IMR-90 (cell line): ENCODE measurements around the gene RAPGEF1. TPM values are rescaled to one million over a fixed set of nuclear protein-coding genes. Genes with fewer than 3 reads are reported as not detected.

Experiments
- ATAC-seq: fragments of 200-7000 bp; cut with Tn5 transposase; 2 replicates; pipeline ENCODE4 v1.9.1; 2020; ENCODE audit warnings: low read depth, mild to moderate bottlenecking, moderate library complexity
- BruUV-seq: library from RNA; stranded (reverse); fragments of 400-500 nt; replicated peaks from 2 replicates; lab custom pipeline; 2021; lab: Mats Ljungman, UMichigan
- CTCF ChIA-PET: fragments of 300-600 bp; formaldehyde crosslinking; extraction: SDS; loops from one replicate; lab custom pipeline; 2021; ENCODE audit warnings: antibody characterized with exemption; lab: Yijun Ruan, JAX
- POLR2A ChIA-PET: fragments of 300-600 bp; sonication (Branson Sonifier 250); formaldehyde crosslinking; loops from one replicate; lab custom pipeline; 2022; ENCODE audit warnings: antibody characterized with exemption; ENCODE audit not compliant: unreplicated experiment; lab: Charles Lee
- DNase-seq: peaks from one replicate; pipeline ENCODE4 v3.0.0; 2013
- H2AFZ ChIP-seq: replicated peaks from 2 replicates; pipeline ENCODE3; 2013; ENCODE audit warnings: low read length, mild to moderate bottlenecking; ENCODE audit not compliant: poor library complexity
- H2AK5ac ChIP-seq: 2 replicates; pipeline ENCODE4 v1.6.1; 2013; ENCODE audit warnings: low read depth, low read length, inconsistent platforms
- H2AK9ac ChIP-seq: replicated peaks from 2 replicates; pipeline ENCODE3; 2013; ENCODE audit warnings: mild to moderate bottlenecking, low read depth, low read length, moderate library complexity; ENCODE audit not compliant: poor library complexity
- H2BK120ac ChIP-seq: 2 replicates; pipeline ENCODE4 v1.6.1; 2013; ENCODE audit warnings: low read depth, low read length, inconsistent platforms
- H2BK15ac ChIP-seq: 3 replicates; pipeline ENCODE4 v1.6.1; 2013; ENCODE audit warnings: low read depth, low read length, inconsistent platforms
- H2BK20ac ChIP-seq: 2 replicates; pipeline ENCODE4 v1.6.1; 2013; ENCODE audit warnings: low read depth, mild to moderate bottlenecking, inconsistent platforms, low read length, moderate library complexity
- H2BK5ac ChIP-seq: 2 replicates; pipeline ENCODE4 v1.6.1; 2013; ENCODE audit warnings: mild to moderate bottlenecking, low read depth, low read length, inconsistent platforms; ENCODE audit not compliant: poor library complexity, severe bottlenecking
- H3K14ac ChIP-seq: replicated peaks from 2 replicates; pipeline ENCODE4 v1.6.1; 2013; ENCODE audit warnings: low read depth, low read length, inconsistent platforms
- H3K18ac ChIP-seq: 2 replicates; pipeline ENCODE4 v1.6.1; 2013; ENCODE audit warnings: low read depth, low read length, control low read depth
- H3K23ac ChIP-seq: 2 replicates; pipeline ENCODE4 v1.6.1; 2013; ENCODE audit warnings: low read depth, low read length, inconsistent platforms
- H3K27ac ChIP-seq: 2 replicates; pipeline ENCODE4 v1.5.1; 2013; ENCODE audit warnings: mild to moderate bottlenecking, control low read depth, low read length; ENCODE audit not compliant: insufficient read depth
- H3K27me3 ChIP-seq: 2 replicates; pipeline ENCODE4 v1.6.1; 2013; ENCODE audit warnings: low read length; ENCODE audit not compliant: control insufficient read depth, insufficient read depth
- H3K36me3 ChIP-seq: 2 replicates; pipeline ENCODE4 v1.6.1; 2013; ENCODE audit warnings: low read length, mixed read lengths; ENCODE audit not compliant: control insufficient read depth, insufficient read depth
- H3K4ac ChIP-seq: 2 replicates; pipeline ENCODE4 v1.6.1; 2013; ENCODE audit warnings: low read depth, low read length, inconsistent platforms
- H3K4me1 ChIP-seq: 2 replicates; pipeline ENCODE4 v1.6.1; 2013; ENCODE audit warnings: low read length, mixed read lengths; ENCODE audit not compliant: control insufficient read depth, insufficient read depth
- H3K4me2 ChIP-seq: 2 replicates; pipeline ENCODE4 v1.6.1; 2013; ENCODE audit warnings: low read depth, mild to moderate bottlenecking, control low read depth, low read length, moderate library complexity
- H3K4me3 ChIP-seq: 2 replicates; pipeline ENCODE4 v1.5.1; 2013; ENCODE audit warnings: low read depth, mild to moderate bottlenecking, control low read depth, low read length, moderate library complexity; ENCODE audit not compliant: insufficient read depth
- H3K56ac ChIP-seq: 2 replicates; pipeline ENCODE4 v1.6.1; 2013; ENCODE audit warnings: low read length, inconsistent platforms; ENCODE audit not compliant: insufficient read depth; ENCODE audit errors: extremely low read depth
- H3K79me1 ChIP-seq, 2 experiments: 2 replicates each; pipeline ENCODE4 v1.6.1; 2013; ENCODE audit warnings: low read length in 2 of 2, inconsistent platforms in 1 of 2, low read depth in 1 of 2
- H3K9ac ChIP-seq: 2 replicates; pipeline ENCODE4 v1.6.1; 2013; ENCODE audit warnings: low read depth, low read length, control low read depth
- H3K9me1 ChIP-seq: 2 replicates; pipeline ENCODE4 v1.6.1; 2013; ENCODE audit warnings: low read length, inconsistent platforms; ENCODE audit not compliant: insufficient read depth
- H3K9me3 ChIP-seq: 2 replicates; pipeline ENCODE4 v1.6.1; 2013; ENCODE audit warnings: low read length; ENCODE audit not compliant: control insufficient read depth, insufficient read depth
- H4K20me1 ChIP-seq: 2 replicates; pipeline ENCODE4 v1.6.1; 2013; ENCODE audit warnings: low read length, inconsistent platforms; ENCODE audit not compliant: insufficient read depth
- H4K5ac ChIP-seq: 2 replicates; pipeline ENCODE4 v1.6.1; 2013; ENCODE audit warnings: mild to moderate bottlenecking, low read depth, low read length, control low read depth
- H4K8ac ChIP-seq, 2 experiments: 2 replicates each; pipeline ENCODE4 v1.6.1; 2013; ENCODE audit warnings: low read depth in 2 of 2, low read length in 2 of 2, control low read depth in 1 of 2, inconsistent platforms in 1 of 2
- H4K91ac ChIP-seq: 2 replicates; pipeline ENCODE4 v1.6.1; 2013; ENCODE audit warnings: low read depth, low read length, inconsistent platforms; ENCODE audit not compliant: insufficient read depth
- BHLHE40 ChIP-seq: fragments of 150-350 bp; IDR thresholded peaks from 2 replicates; pipeline ENCODE4 v1.6.1; 2016; ENCODE audit warnings: mild to moderate bottlenecking, low read depth, low read length
- CEBPB ChIP-seq: IDR thresholded peaks from 2 replicates; pipeline ENCODE4 v1.6.1; 2012; ENCODE audit warnings: low read depth, low read length, improper control_type of control experiment
- CHD1 ChIP-seq: IDR thresholded peaks from 2 replicates; pipeline ENCODE4 v1.6.1; 2012; ENCODE audit warnings: low read depth, low read length, improper control_type of control experiment
- FOS ChIP-seq: fragments of 150-350 bp; IDR thresholded peaks from 2 replicates; pipeline ENCODE4 v1.6.1; 2016; ENCODE audit warnings: low read depth, low read length
- MAFK ChIP-seq: IDR thresholded peaks from 2 replicates; pipeline ENCODE4 v1.6.1; 2012; ENCODE audit warnings: low read depth, low read length, improper control_type of control experiment
- MAZ ChIP-seq: IDR thresholded peaks from 2 replicates; pipeline ENCODE4 v1.6.1; 2012; ENCODE audit warnings: low read depth, mild to moderate bottlenecking, low read length, improper control_type of control experiment, moderate library complexity, borderline replicate concordance
- MXI1 ChIP-seq: IDR thresholded peaks from 2 replicates; pipeline ENCODE4 v1.6.1; 2012; ENCODE audit warnings: low read depth, mild to moderate bottlenecking, low read length, moderate library complexity, borderline replicate concordance
- NFE2L2 ChIP-seq: fragments of 150-350 bp; IDR thresholded peaks from 2 replicates; pipeline ENCODE4 v1.6.1; 2016; ENCODE audit warnings: low read depth, mild to moderate bottlenecking, low read length
- POLR2A ChIP-seq: IDR thresholded peaks from 2 replicates; pipeline ENCODE4 v1.6.1; 2012; ENCODE audit warnings: mild to moderate bottlenecking, low read depth, low read length
- RAD21 ChIP-seq: IDR thresholded peaks from 2 replicates; pipeline ENCODE4 v1.6.1; 2012; ENCODE audit warnings: low read length, improper control_type of control experiment
- RCOR1 ChIP-seq: IDR thresholded peaks from 2 replicates; pipeline ENCODE4 v1.6.1; 2012; ENCODE audit warnings: mild to moderate bottlenecking, low read length, improper control_type of control experiment; ENCODE audit not compliant: insufficient replicate concordance
- RFX5 ChIP-seq: IDR thresholded peaks from 2 replicates; pipeline ENCODE4 v1.8.0; 2012; ENCODE audit warnings: low read depth, mild to moderate bottlenecking, low read length, moderate library complexity
- SMC3 ChIP-seq: fragments of 150-350 bp; IDR thresholded peaks from 2 replicates; pipeline ENCODE4 v1.6.1; 2016; ENCODE audit warnings: low read depth, mild to moderate bottlenecking, antibody characterized with exemption, low read length, moderate library complexity
- WGBS, 2 experiments: methylation state at CpG; one replicate each; pipeline versions ENCODE4 v1.1.5 to v1.1.7; 2013; ENCODE audit warnings: missing lambda C conversion rate in 2 of 2; ENCODE audit not compliant: insufficient read length in 1 of 2; ENCODE audit errors: extremely low coverage in 2 of 2; 5-methylcytosine and 5-hydroxymethylcytosine counted together
- dilution Hi-C: fragments of 300-500 bp; cut with HindIII; formaldehyde crosslinking; loops from one replicate; pipeline ENCODE4 v1.14.3; 2018; ENCODE audit warnings: low sequenced_read_pairs; ENCODE audit not compliant: unreplicated experiment
- in situ Hi-C: fragments of 300-500 bp; cut with MboI; formaldehyde crosslinking; loops from 3 replicates; pipeline ENCODE4 v1.14.3; 2019; ENCODE audit warnings: low sequenced_read_pairs, inconsistent platforms, mixed read lengths
- intact Hi-C: fragments of 100-400 bp; cut with micrococcal nuclease; formaldehyde crosslinking; loops from 2 replicates; pipeline ENCODE4 v1.10.0; 2022
- polyA plus RNA-seq, 3 experiments: library from polyadenylated mRNA; depleted of rRNA; stranded (reverse); fragments of >200 nt; gene quantifications; 2 replicates each; pipeline ENCODE4 v1.2.3, GENCODE V29; 2012; ENCODE audit warnings: low replicate concordance in 1 of 3
- total RNA-seq: library from RNA; depleted of rRNA; stranded (reverse); fragments of >200 nt; gene quantifications from 2 replicates; pipeline ENCODE4 v1.2.3, GENCODE V29; 2012
- TF ChIP-seq, protein P1 (sequence below): fragments of 150-350 bp; IDR thresholded peaks from 2 replicates; pipeline ENCODE4 v1.6.1; 2016; ENCODE audit warnings: low read depth, mild to moderate bottlenecking, low read length, moderate library complexity, borderline replicate concordance
- TF ChIP-seq, protein P2 (sequence below): fragments of 150-350 bp; IDR thresholded peaks from 2 replicates; pipeline ENCODE4 v1.6.1; 2017; ENCODE audit warnings: mild to moderate bottlenecking, antibody characterized with exemption, low read length, low read depth
- TF ChIP-seq, protein P3 (sequence below): conservative IDR thresholded peaks from 2 replicates; pipeline ENCODE4 v1.5.1; 2012; ENCODE audit warnings: mild to moderate bottlenecking, low read depth, low read length, improper control_type of control experiment

Gene RAPGEF1
- total and polyA plus RNA-seq, 2 of the 4 experiments (the other 2 are of a cell fraction): 13.1 to 22.3 TPM

DNA sequence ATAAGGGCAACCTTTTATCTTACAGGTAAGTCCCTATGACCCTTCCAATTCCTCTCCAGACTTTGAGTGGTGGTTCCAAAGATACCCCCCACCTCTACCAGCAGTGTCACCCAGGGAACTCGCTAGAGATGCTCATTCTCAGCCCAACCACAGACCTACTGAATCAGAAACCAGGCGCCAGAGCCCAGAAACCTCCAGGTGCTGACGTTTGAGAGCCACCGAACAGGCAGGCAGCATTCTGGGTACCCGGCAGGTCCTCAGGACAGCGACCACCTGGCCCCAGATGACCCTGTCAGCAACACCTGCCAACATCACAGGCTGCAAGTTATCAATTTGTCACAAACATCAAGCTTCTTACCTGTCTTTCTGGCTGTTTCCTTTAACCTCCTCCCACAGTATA is 19.5 kb downstream of the RAPGEF1 start:
- no TSS peak for BruUV-seq
- H3K9me1 ChIP-seq: peaks cover 7% of the 10 kb centered on the region
- H2BK120ac ChIP-seq: no peak overlapping the region
- H4K8ac ChIP-seq: no peak overlapping the region
- H3K4ac ChIP-seq: no peak overlapping the region
- no peak overlapping the region for H3K4me2 ChIP-seq
- intact Hi-C loops (no loop called here), dilution Hi-C loops (no loop called here), in situ Hi-C loops (no loop called here)
- DNase-seq (no peak), ATAC-seq (no peak)
- no peak overlapping the region for H2AK5ac ChIP-seq
- H3K27ac ChIP-seq: no peak overlapping the region
- H4K91ac ChIP-seq: no peak overlapping the region
- no peak overlapping the region for H2AFZ ChIP-seq
- peaks cover 3% of the 10 kb centered on the region; the same call in 1 of the 2 replicates for H3K36me3 ChIP-seq
- peaks cover 39 to 86% of the 10 kb centered on the region in 2 experiments for H3K79me1 ChIP-seq
- no peak overlapping the region for H3K23ac ChIP-seq
- no peaks in the 10 kb centered on the region for H3K27me3 ChIP-seq
- no peak overlapping the region for H3K14ac ChIP-seq
- TF ChIP-seq RFX5 (no peak), RCOR1 (no peak), CHD1 (no peak), NFE2L2 (no peak), RAD21 (no peak), MAFK (no peak), MXI1 (no peak), MAZ (no peak), FOS (no peak), POLR2A (no peak), CEBPB (no peak), SMC3 (no peak), BHLHE40 (no peak)
- TF ChIP-seq, protein P1, sequence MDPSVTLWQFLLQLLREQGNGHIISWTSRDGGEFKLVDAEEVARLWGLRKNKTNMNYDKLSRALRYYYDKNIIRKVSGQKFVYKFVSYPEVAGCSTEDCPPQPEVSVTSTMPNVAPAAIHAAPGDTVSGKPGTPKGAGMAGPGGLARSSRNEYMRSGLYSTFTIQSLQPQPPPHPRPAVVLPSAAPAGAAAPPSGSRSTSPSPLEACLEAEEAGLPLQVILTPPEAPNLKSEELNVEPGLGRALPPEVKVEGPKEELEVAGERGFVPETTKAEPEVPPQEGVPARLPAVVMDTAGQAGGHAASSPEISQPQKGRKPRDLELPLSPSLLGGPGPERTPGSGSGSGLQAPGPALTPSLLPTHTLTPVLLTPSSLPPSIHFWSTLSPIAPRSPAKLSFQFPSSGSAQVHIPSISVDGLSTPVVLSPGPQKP: no peak
- TF ChIP-seq, protein P2, sequence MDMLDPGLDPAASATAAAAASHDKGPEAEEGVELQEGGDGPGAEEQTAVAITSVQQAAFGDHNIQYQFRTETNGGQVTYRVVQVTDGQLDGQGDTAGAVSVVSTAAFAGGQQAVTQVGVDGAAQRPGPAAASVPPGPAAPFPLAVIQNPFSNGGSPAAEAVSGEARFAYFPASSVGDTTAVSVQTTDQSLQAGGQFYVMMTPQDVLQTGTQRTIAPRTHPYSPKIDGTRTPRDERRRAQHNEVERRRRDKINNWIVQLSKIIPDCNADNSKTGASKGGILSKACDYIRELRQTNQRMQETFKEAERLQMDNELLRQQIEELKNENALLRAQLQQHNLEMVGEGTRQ: no peak
- TF ChIP-seq, protein P3, sequence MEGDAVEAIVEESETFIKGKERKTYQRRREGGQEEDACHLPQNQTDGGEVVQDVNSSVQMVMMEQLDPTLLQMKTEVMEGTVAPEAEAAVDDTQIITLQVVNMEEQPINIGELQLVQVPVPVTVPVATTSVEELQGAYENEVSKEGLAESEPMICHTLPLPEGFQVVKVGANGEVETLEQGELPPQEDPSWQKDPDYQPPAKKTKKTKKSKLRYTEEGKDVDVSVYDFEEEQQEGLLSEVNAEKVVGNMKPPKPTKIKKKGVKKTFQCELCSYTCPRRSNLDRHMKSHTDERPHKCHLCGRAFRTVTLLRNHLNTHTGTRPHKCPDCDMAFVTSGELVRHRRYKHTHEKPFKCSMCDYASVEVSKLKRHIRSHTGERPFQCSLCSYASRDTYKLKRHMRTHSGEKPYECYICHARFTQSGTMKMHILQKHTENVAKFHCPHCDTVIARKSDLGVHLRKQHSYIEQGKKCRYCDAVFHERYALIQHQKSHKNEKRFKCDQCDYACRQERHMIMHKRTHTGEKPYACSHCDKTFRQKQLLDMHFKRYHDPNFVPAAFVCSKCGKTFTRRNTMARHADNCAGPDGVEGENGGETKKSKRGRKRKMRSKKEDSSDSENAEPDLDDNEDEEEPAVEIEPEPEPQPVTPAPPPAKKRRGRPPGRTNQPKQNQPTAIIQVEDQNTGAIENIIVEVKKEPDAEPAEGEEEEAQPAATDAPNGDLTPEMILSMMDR: no peak
- H3K4me1 ChIP-seq: peaks cover 2% of the 10 kb centered on the region; the same call in 1 of the 2 replicates
- CTCF ChIA-PET: interaction anchor here (1.7 kb wide), 1 partner anchor 11 kb away, joined by 4 read pairs; no protein-coding TSS in a partner anchor
- H4K20me1 ChIP-seq: peaks cover 54% of the 10 kb centered on the region
- 93% methylated on average over 3 of the region's 6 CpGs; no CpG with 5 or more reads in 1 of the 2 experiments for WGBS, 2 experiments
- no peak overlapping the region for H2BK15ac ChIP-seq
- H3K56ac ChIP-seq: no peak overlapping the region
- no peak overlapping the region for H2BK5ac ChIP-seq
- H3K18ac ChIP-seq: no peak overlapping the region
- H3K9ac ChIP-seq: no peak overlapping the region
- no peak overlapping the region for H2BK20ac ChIP-seq
- no peak overlapping the region for H4K5ac ChIP-seq
- no peaks in the 10 kb centered on the region for H3K9me3 ChIP-seq
- no peak overlapping the region for H3K4me3 ChIP-seq
- POLR2A ChIA-PET: no interaction called here
- H2AK9ac ChIP-seq: no peak overlapping the region
